WERI-Rb-1 (cell line): ENCODE results near the gene ZNF624.

Source experiments
- DNase-seq: peaks from one replicate; pipeline ENCODE4 v3.0.0-alpha.2; 2020
- H3K27ac ChIP-seq: fragments of 250-450 bp; sonication (Bioruptor Pico); 2 replicates; pipeline ENCODE4 v1.5.1; 2020; ENCODE audit warnings: mild to moderate bottlenecking, moderate library complexity
- H3K27me3 ChIP-seq: fragments of 250-450 bp; sonication (Bioruptor Pico); 2 replicates; pipeline ENCODE4 v1.5.1; 2021; ENCODE audit warnings: mild to moderate bottlenecking, low read depth, moderate library complexity; ENCODE audit not compliant: insufficient read depth, severe bottlenecking
- H3K36me3 ChIP-seq: fragments of 250-450 bp; sonication (Bioruptor Pico); 2 replicates; pipeline ENCODE4 v1.5.1; 2020; ENCODE audit warnings: mild to moderate bottlenecking, moderate library complexity
- H3K4me3 ChIP-seq: 2 replicates; pipeline ENCODE4 v1.5.1; 2011; ENCODE audit warnings: low read depth, mild to moderate bottlenecking, control low read depth, low read length
- H3K9me3 ChIP-seq: fragments of 250-450 bp; sonication (Bioruptor Pico); 2 replicates; pipeline ENCODE4 v1.5.1; 2021; ENCODE audit warnings: mild to moderate bottlenecking, moderate library complexity; ENCODE audit not compliant: severe bottlenecking
- TF ChIP-seq, protein P1 (sequence below): IDR thresholded peaks from 2 replicates; pipeline ENCODE4 v1.5.1; 2011; ENCODE audit warnings: low read depth, mild to moderate bottlenecking, control low read depth, inconsistent platforms, low read length

The ZNF624 gene

GRCh38 chr17:16623282-16623681, 30.4 kb downstream of the ZNF624 start:
- TF ChIP-seq, protein P1, sequence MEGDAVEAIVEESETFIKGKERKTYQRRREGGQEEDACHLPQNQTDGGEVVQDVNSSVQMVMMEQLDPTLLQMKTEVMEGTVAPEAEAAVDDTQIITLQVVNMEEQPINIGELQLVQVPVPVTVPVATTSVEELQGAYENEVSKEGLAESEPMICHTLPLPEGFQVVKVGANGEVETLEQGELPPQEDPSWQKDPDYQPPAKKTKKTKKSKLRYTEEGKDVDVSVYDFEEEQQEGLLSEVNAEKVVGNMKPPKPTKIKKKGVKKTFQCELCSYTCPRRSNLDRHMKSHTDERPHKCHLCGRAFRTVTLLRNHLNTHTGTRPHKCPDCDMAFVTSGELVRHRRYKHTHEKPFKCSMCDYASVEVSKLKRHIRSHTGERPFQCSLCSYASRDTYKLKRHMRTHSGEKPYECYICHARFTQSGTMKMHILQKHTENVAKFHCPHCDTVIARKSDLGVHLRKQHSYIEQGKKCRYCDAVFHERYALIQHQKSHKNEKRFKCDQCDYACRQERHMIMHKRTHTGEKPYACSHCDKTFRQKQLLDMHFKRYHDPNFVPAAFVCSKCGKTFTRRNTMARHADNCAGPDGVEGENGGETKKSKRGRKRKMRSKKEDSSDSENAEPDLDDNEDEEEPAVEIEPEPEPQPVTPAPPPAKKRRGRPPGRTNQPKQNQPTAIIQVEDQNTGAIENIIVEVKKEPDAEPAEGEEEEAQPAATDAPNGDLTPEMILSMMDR: no peak
- DNase-seq: no peak
- Histone ChIP-seq H3K27me3 (no peaks in the 10 kb centered on the region), H3K9me3 (peaks cover 36% of the 10 kb centered on the region), H3K4me3 (no peak overlapping the region), H3K36me3 (no peaks in the 10 kb centered on the region), H3K27ac (no peak overlapping the region)

GRCh38 chr17:16622540-16623277, 30.9 kb downstream of the ZNF624 start:
- H3K36me3 ChIP-seq: no peaks in the 10 kb centered on the region
- no peak overlapping the region for H3K4me3 ChIP-seq
- no peak overlapping the region for H3K27ac ChIP-seq
- peaks cover 37% of the 10 kb centered on the region for H3K9me3 ChIP-seq
- TF ChIP-seq, protein P1: no peak
- DNase-seq: no peak
- no peaks in the 10 kb centered on the region for H3K27me3 ChIP-seq

DNA sequence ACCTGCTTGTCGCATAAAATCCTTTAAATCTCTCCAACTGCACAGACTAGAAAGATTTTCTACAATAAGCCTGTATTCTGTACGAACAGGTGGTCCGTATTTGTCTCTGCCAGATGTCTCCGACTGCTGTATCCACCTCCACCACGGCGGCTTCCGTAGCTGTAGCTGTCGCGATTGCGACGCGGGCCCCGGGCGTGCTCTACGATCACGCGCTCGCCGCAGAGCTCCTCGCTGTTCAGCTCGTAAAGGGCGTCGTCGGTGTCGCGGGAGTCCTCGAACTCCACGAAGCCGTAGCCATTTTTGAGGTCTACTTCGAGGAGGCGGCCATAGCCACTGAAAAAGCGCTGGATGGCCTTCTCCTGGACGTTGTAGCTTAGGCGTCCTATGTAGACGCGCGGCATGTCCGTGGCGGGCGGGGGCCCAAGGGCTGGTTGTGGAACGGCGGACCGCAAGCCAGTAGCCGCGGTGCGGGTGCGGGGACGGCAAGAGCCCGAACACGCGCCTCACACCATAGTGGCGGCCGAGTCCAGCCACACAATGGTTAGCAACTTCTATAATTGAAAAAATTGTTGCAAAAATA, 36.1 kb downstream of the ZNF624 start:
- H3K27me3 ChIP-seq: no peaks in the 10 kb centered on the region
- TF ChIP-seq, protein P1: no peak
- no peaks in the 10 kb centered on the region for H3K36me3 ChIP-seq
- H3K9me3 ChIP-seq: peaks cover 24% of the 10 kb centered on the region
- no peak overlapping the region for H3K27ac ChIP-seq
- H3K4me3 ChIP-seq: no peak overlapping the region
- no peak for DNase-seq

- H3K9me3 ChIP-seq: peaks cover 8% of the 10 kb centered on the region
- DNase-seq: no peak
Observed at GRCh38 chr17:16599537-16599936, 54.1 kb downstream of the ZNF624 start.

GRCh38 chr17:16593356-16594102, 60.1 kb downstream of the ZNF624 start:
- Histone ChIP-seq H3K27ac (no peak overlapping the region), H3K27me3 (no peaks in the 10 kb centered on the region), H3K4me3 (no peak overlapping the region), H3K9me3 (peaks cover 9% of the 10 kb centered on the region), H3K36me3 (no peaks in the 10 kb centered on the region)
- TF ChIP-seq, protein P1: no peak
- DNase-seq: no peak

More at GRCh38 chr17:16599537-16599936, 54.1 kb downstream of the ZNF624 start:
- TF ChIP-seq, protein P1: no peak
- Histone ChIP-seq H3K4me3 (no peak overlapping the region), H3K36me3 (no peaks in the 10 kb centered on the region), H3K27ac (no peak overlapping the region; the same call in 1 of the 2 replicates), H3K27me3 (no peaks in the 10 kb centered on the region)
